Left ventricle myocardium inferior (tissue), 1 donor: Measurements from ENCODE around the gene ST6GALNAC3. TPM values are rescaled to one million over a fixed set of nuclear protein-coding genes. Genes with fewer than 3 reads are reported as not detected.

Source experiments
- DNase-seq: peaks from one replicate; pipeline ENCODE4 v3.0.0-alpha.2; 2020
- H3K27ac ChIP-seq: fragments of 200-600 bp; replicated peaks from 2 replicates; pipeline ENCODE4 v1.8.0; 2021
- H3K27me3 ChIP-seq: fragments of 200-600 bp; 2 replicates; pipeline ENCODE4 v1.8.0; 2021; ENCODE audit warnings: low read depth
- H3K36me3 ChIP-seq: fragments of 200-600 bp; 2 replicates; pipeline ENCODE4 v1.8.0; 2021
- H3K4me1 ChIP-seq: fragments of 200-600 bp; 2 replicates; pipeline ENCODE4 v1.8.0; 2021
- H3K4me3 ChIP-seq: fragments of 200-600 bp; 2 replicates; pipeline ENCODE4 v1.8.0; 2021; ENCODE audit warnings: mild to moderate bottlenecking, moderate library complexity
- H3K9me3 ChIP-seq: fragments of 200-600 bp; replicated peaks from 2 replicates; pipeline ENCODE4 v1.8.0; 2021
- intact Hi-C: fragments of 100-400 bp; cut with micrococcal nuclease; formaldehyde crosslinking; loops from one replicate; pipeline ENCODE4 v1.11.0; 2022
- total RNA-seq: library from RNA; stranded (reverse); fragmentation: NEBNext Ultra II Directional; extraction: Animal tissue kit (Norgen Biotek cat#: 25700); gene quantifications from one replicate; pipeline ENCODE4 v1.2.1, GENCODE V29; 2021
- TF ChIP-seq, protein P1 (sequence below): fragments of 200-600 bp; IDR thresholded peaks from 2 replicates; pipeline ENCODE4 v1.8.0; 2021; ENCODE audit warnings: antibody characterized with exemption, mild to moderate bottlenecking, borderline replicate concordance
- donor health status: DM: no; HTN: yes; CAD: no; lungs with severe emphysema.

Gene ST6GALNAC3
- total RNA-seq, 1 donor from 2014 or later, result 4.5 TPM

- H3K4me3 ChIP-seq, result no peak overlapping the region
- DNase-seq, result no peak
- TF ChIP-seq, protein P1, sequence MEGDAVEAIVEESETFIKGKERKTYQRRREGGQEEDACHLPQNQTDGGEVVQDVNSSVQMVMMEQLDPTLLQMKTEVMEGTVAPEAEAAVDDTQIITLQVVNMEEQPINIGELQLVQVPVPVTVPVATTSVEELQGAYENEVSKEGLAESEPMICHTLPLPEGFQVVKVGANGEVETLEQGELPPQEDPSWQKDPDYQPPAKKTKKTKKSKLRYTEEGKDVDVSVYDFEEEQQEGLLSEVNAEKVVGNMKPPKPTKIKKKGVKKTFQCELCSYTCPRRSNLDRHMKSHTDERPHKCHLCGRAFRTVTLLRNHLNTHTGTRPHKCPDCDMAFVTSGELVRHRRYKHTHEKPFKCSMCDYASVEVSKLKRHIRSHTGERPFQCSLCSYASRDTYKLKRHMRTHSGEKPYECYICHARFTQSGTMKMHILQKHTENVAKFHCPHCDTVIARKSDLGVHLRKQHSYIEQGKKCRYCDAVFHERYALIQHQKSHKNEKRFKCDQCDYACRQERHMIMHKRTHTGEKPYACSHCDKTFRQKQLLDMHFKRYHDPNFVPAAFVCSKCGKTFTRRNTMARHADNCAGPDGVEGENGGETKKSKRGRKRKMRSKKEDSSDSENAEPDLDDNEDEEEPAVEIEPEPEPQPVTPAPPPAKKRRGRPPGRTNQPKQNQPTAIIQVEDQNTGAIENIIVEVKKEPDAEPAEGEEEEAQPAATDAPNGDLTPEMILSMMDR, result no peak
- no peak overlapping the region for H3K27ac ChIP-seq
- H3K4me1 ChIP-seq, result peaks cover 5% of the 10 kb centered on the region
- intact Hi-C loops, result no loop called here
- H3K27me3 ChIP-seq, result no peaks in the 10 kb centered on the region
- H3K9me3 ChIP-seq, result no peaks in the 10 kb centered on the region
- H3K36me3 ChIP-seq, result no peaks in the 10 kb centered on the region
These were observed 320.5 kb downstream of the ST6GALNAC3 start for GRCh38 chr1:76395059-76395458.

DNA sequence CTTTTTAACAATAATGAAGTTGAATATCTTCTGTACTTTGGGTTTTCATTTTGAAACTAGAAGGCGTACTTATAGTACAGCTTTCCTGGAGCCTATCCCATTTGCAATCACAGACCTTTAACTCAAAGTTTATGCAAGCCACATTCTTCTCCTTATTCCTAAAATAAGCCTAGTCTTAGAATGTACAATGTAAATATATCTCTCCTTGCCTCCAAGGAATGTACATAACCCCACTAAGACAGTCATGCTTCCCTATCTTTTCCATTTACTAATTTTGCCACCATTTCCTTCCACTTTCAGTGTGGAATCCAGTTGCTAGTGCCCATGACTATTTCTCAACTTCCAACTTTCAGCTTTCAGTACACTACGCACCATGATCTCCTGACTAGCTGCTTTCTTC is 327.6 kb downstream of the ST6GALNAC3 start:
- TF ChIP-seq, protein P1, result no peak

GRCh38 chr1:76408303-76408702 is 333.8 kb downstream of the ST6GALNAC3 start:
- no peak overlapping the region for H3K4me3 ChIP-seq
- no peaks in the 10 kb centered on the region for H3K4me1 ChIP-seq
- no peaks in the 10 kb centered on the region for H3K36me3 ChIP-seq
- TF ChIP-seq, protein P1, result no peak
- no peak overlapping the region for H3K27ac ChIP-seq
- no peaks in the 10 kb centered on the region for H3K9me3 ChIP-seq
- no peaks in the 10 kb centered on the region for H3K27me3 ChIP-seq
- DNase-seq, result no peak
- intact Hi-C loops, result no loop called here

More for the DNA sequence above, 327.6 kb downstream of the ST6GALNAC3 start:
- H3K27ac ChIP-seq, result no peak overlapping the region
- no peak overlapping the region for H3K4me3 ChIP-seq
- no peaks in the 10 kb centered on the region for H3K36me3 ChIP-seq
- H3K9me3 ChIP-seq, result peaks cover 17% of the 10 kb centered on the region
- no peak for DNase-seq
- H3K4me1 ChIP-seq, result no peaks in the 10 kb centered on the region
- intact Hi-C loops, result no loop called here
- H3K27me3 ChIP-seq, result no peaks in the 10 kb centered on the region

DNA sequence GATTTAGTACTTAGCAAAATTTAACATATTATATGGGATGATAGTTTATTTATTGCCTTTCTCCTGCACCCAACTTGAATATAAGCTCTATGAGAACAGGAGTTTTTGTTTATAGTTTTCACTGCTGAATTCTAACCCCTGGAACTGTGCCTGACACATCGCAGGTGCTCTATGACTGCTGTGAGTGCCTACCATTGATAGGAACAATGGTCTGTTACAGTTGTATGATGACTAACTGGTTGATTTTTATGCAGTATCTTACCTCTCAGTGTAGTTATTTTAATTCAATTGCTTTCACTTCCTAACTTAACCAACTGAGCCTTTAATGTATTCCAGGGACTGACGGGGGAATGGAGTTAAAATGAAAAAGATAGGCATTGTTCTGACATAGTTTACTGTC is 336.0 kb downstream of the ST6GALNAC3 start:
- Histone ChIP-seq H3K4me3 (no peak overlapping the region), H3K4me1 (no peaks in the 10 kb centered on the region), H3K27ac (no peak overlapping the region), H3K36me3 (no peaks in the 10 kb centered on the region), H3K9me3 (no peaks in the 10 kb centered on the region), H3K27me3 (no peaks in the 10 kb centered on the region)
- no peak for DNase-seq
- intact Hi-C loops, result no loop called here
- TF ChIP-seq, protein P1, result no peak

- H3K9me3 ChIP-seq, result no peaks in the 10 kb centered on the region
- TF ChIP-seq, protein P1, result no peak
- H3K4me1 ChIP-seq, result no peaks in the 10 kb centered on the region
- no peak for DNase-seq
- intact Hi-C loops, result no loop called here
- H3K36me3 ChIP-seq, result no peaks in the 10 kb centered on the region
- H3K27me3 ChIP-seq, result no peaks in the 10 kb centered on the region
- no peak overlapping the region for H3K4me3 ChIP-seq
- no peak overlapping the region for H3K27ac ChIP-seq
These were observed 344.0 kb downstream of the ST6GALNAC3 start for GRCh38 chr1:76418531-76418930.

GRCh38 chr1:76419603-76420002 is 345.1 kb downstream of the ST6GALNAC3 start:
- Histone ChIP-seq H3K9me3 (no peaks in the 10 kb centered on the region), H3K4me3 (no peak overlapping the region), H3K27me3 (no peaks in the 10 kb centered on the region), H3K36me3 (no peaks in the 10 kb centered on the region), H3K27ac (no peak overlapping the region), H3K4me1 (no peaks in the 10 kb centered on the region)
- TF ChIP-seq, protein P1, result no peak
- no peak for DNase-seq
- intact Hi-C loops, result no loop called here
